Activated naive CD8-positive, alpha-beta T cell treated with anti-CD3 and anti-CD28 coated beads, Interleukin-2, amount 10 ng/mL, durations not matched to agents 7 days and 5 days (primary cell): ENCODE data around the gene GOLGA6L10. TPM values are rescaled to one million over a fixed set of nuclear protein-coding genes. Genes with fewer than 3 reads are reported as not detected.
"Not testable (repeated sequence)": the region's sequence is repeated elsewhere in the genome, so short reads cannot be mapped to it uniquely, and the experiment has no call there.

Experiments
- ATAC-seq: fragments of 150-1000 bp; cut with Tn5 transposase; one replicate; pipeline ENCODE4 v1.10.0; 2021; ENCODE audit warnings: low read depth, moderate library complexity
- POLR2A ChIA-PET: fragments of 350-600 bp; sonication (Branson Sonifier 250); formaldehyde crosslinking; loops from one replicate; lab custom pipeline; 2021; ENCODE audit warnings: antibody characterized with exemption; lab: Charles Lee
- DNase-seq: peaks from one replicate; pipeline ENCODE4 v3.0.0; 2021
- H3K27ac Mint-ChIP-seq: one replicate; pipeline ENCODE4 v1.8.0; 2022; ENCODE audit warnings: mild to moderate bottlenecking, mixed read lengths
- H3K27me3 Mint-ChIP-seq: one replicate; pipeline ENCODE4 v1.8.0; 2022; ENCODE audit warnings: mild to moderate bottlenecking, moderate library complexity, mixed read lengths
- H3K36me3 Mint-ChIP-seq: one replicate; pipeline ENCODE4 v1.8.0; 2021; ENCODE audit warnings: mild to moderate bottlenecking, mixed read lengths
- H3K4me1 Mint-ChIP-seq: one replicate; pipeline ENCODE4 v1.8.0; 2021; ENCODE audit warnings: mixed read lengths
- H3K4me3 Mint-ChIP-seq: one replicate; pipeline ENCODE4 v1.8.0; 2022; ENCODE audit warnings: mild to moderate bottlenecking, moderate library complexity, mixed read lengths
- H3K9me3 Mint-ChIP-seq: one replicate; pipeline ENCODE4 v1.8.0; 2021; ENCODE audit warnings: mixed read lengths
- total RNA-seq, 2 experiments: library from RNA; stranded (reverse); gene quantifications; one replicate each; pipeline ENCODE4 v1.2.3, GENCODE V29; 2021

Gene GOLGA6L10
- total RNA-seq, 2 experiments from 2014 or later = 4.2 TPM

DNA sequence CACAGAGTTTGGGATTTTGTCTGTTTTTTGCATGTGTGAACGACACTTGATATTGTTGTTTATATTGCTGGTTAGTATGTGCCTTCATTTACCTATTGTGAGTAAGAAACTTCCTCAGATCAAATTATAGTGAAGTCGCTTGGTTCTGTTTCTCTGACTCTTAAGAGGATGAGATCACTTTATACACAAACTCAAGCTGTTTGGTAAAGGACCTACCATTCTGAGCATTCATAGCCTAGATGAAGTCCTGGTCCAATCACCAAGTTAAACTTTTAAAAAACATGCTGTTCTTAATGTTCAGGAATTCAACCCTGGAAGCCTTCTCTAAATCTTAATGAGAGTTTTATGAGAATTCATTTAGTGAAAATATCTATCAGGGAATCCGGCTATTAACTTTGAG is 15.3 kb upstream of the GOLGA6L10 start:
- H3K36me3 Mint-ChIP-seq, DNase-seq, H3K27me3 Mint-ChIP-seq, H3K4me3 Mint-ChIP-seq, POLR2A ChIA-PET, ATAC-seq, H3K4me1 Mint-ChIP-seq, H3K27ac Mint-ChIP-seq, H3K9me3 Mint-ChIP-seq: not testable (repeated sequence)

DNA sequence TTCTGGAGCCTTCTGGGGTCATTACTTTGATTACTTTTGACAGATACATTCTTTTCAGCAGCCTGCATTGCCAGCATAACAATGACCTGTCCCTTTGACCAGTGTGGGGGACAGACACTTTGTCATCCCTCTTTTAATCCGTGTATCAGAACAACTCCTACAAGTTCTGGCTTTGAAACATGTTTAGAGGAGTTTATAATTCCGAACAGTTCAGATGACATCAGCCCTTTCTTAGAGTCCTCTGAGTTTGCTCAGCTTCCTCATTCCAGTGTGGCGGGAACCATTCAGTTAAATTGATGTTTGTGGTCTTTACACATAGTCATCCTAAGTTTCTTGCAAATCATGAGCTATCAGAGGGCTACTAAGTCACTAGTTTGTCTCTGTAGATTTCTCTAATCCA is 13.5 kb upstream of the GOLGA6L10 start:
- H3K4me3 Mint-ChIP-seq, ATAC-seq, POLR2A ChIA-PET, H3K9me3 Mint-ChIP-seq, H3K4me1 Mint-ChIP-seq, DNase-seq, H3K36me3 Mint-ChIP-seq, H3K27me3 Mint-ChIP-seq, H3K27ac Mint-ChIP-seq: not testable (repeated sequence)

GRCh38 chr15:82360618-82361017 is 11.3 kb upstream of the GOLGA6L10 start:
- H3K4me1 Mint-ChIP-seq, H3K36me3 Mint-ChIP-seq, H3K9me3 Mint-ChIP-seq, DNase-seq, ATAC-seq, POLR2A ChIA-PET, H3K4me3 Mint-ChIP-seq, H3K27ac Mint-ChIP-seq, H3K27me3 Mint-ChIP-seq: not testable (repeated sequence)

DNA sequence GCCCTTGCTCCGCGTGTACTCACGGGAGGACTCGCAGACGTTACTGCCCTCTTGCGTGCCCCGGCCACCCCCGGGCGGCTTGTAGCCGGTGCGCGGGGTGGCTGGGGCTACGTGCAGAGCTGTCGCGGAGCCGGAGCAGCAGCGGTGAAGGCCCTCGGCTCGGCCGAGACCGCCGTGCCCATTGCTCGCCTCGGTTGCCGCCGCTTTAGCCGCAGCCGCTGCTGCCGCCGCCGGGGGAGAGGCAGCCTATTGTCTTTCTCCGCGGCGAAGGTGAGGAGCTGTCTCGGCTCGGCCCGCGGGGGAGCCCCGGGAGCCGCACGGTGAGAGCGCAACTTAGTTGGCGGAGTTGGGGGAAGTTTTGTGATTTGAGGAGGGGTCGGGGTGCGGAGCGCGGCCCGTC is 5.8 kb upstream of the GOLGA6L10 start:
- H3K9me3 Mint-ChIP-seq, H3K4me1 Mint-ChIP-seq, ATAC-seq, H3K27me3 Mint-ChIP-seq, H3K4me3 Mint-ChIP-seq, POLR2A ChIA-PET, H3K36me3 Mint-ChIP-seq, H3K27ac Mint-ChIP-seq: not testable (repeated sequence)
- peak; percentile 39 for DNase-seq

DNA sequence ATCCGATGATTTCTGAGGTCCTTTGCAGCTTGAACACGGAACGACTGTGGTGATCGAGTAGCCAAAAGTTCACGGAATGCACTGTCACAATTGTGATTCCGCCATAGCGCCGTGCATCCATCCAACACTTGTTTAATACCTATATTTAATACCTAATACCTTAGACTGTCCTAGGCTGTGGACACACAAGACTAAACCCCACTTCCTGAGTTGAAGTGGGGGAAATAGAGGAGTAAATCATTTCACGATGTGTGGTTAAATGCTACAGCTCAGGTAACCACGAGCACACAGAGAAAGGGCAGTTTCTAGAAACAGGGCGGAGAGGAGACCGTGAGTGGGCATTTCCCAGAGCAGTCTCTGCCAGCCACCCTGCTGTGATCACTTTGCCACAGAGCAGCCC is 5.3 kb upstream of the GOLGA6L10 start:
- DNase-seq, POLR2A ChIA-PET, H3K27me3 Mint-ChIP-seq, H3K27ac Mint-ChIP-seq, H3K4me1 Mint-ChIP-seq, H3K4me3 Mint-ChIP-seq, ATAC-seq, H3K36me3 Mint-ChIP-seq, H3K9me3 Mint-ChIP-seq: not testable (repeated sequence)

- ATAC-seq = not testable (repeated sequence)
Observed at GRCh38 chr15:82347645-82348044, 1.6 kb downstream of the GOLGA6L10 start.

GRCh38 chr15:82345176-82345575 is 4.1 kb downstream of the GOLGA6L10 start:
- H3K27ac Mint-ChIP-seq, POLR2A ChIA-PET, H3K4me3 Mint-ChIP-seq, H3K9me3 Mint-ChIP-seq, H3K4me1 Mint-ChIP-seq, H3K27me3 Mint-ChIP-seq, ATAC-seq, H3K36me3 Mint-ChIP-seq: not testable (repeated sequence)
- DNase-seq = peak; percentile 23

More at GRCh38 chr15:82347645-82348044, 1.6 kb downstream of the GOLGA6L10 start:
- H3K9me3 Mint-ChIP-seq, H3K4me1 Mint-ChIP-seq, POLR2A ChIA-PET, H3K27me3 Mint-ChIP-seq, H3K4me3 Mint-ChIP-seq, H3K36me3 Mint-ChIP-seq, H3K27ac Mint-ChIP-seq: not testable (repeated sequence)
- peak; percentile 30 for DNase-seq

- POLR2A ChIA-PET, H3K36me3 Mint-ChIP-seq, H3K27ac Mint-ChIP-seq, H3K9me3 Mint-ChIP-seq, H3K4me1 Mint-ChIP-seq, H3K4me3 Mint-ChIP-seq, ATAC-seq, H3K27me3 Mint-ChIP-seq: not testable (repeated sequence)
- peak; percentile 22 for DNase-seq
Observed at GRCh38 chr15:82344421-82344820, 4.9 kb downstream of the GOLGA6L10 start.

DNA sequence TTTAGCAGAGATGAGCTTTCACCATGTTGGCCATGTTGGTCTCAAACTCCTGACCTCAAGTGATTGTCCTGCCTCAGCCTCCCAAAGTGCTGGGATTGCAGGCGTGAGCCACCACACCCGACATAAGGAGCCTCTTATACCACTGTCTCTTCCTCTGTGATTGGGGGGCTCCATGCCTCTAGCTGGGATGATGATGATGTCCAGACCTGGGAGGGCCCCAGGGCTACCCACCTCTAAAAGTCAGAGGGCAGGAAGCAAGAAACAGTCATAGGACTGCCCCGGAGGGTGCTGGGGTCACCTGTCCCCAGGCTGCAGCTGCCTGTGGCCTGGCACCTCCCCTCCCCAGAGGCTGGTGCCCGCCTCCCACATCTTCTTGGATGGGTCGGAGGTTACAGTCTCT is 5.4 kb downstream of the GOLGA6L10 start:
- H3K4me3 Mint-ChIP-seq, H3K27me3 Mint-ChIP-seq, POLR2A ChIA-PET, H3K27ac Mint-ChIP-seq, H3K9me3 Mint-ChIP-seq, H3K36me3 Mint-ChIP-seq, ATAC-seq, H3K4me1 Mint-ChIP-seq: not testable (repeated sequence)
- peak; percentile 24 for DNase-seq

- DNase-seq = peak; percentile 54
- H3K4me3 Mint-ChIP-seq, POLR2A ChIA-PET, H3K27ac Mint-ChIP-seq, H3K36me3 Mint-ChIP-seq, H3K27me3 Mint-ChIP-seq, H3K9me3 Mint-ChIP-seq, ATAC-seq, H3K4me1 Mint-ChIP-seq: not testable (repeated sequence)
Observed at GRCh38 chr15:82342632-82343374, 6.5 kb downstream of the GOLGA6L10 start.

GRCh38 chr15:82338573-82338972 is 10.7 kb downstream of the GOLGA6L10 start:
- POLR2A ChIA-PET, H3K4me1 Mint-ChIP-seq, H3K9me3 Mint-ChIP-seq, H3K27me3 Mint-ChIP-seq, H3K4me3 Mint-ChIP-seq, ATAC-seq, H3K27ac Mint-ChIP-seq, H3K36me3 Mint-ChIP-seq: not testable (repeated sequence)
- DNase-seq = peak; percentile 15

- H3K36me3 Mint-ChIP-seq, POLR2A ChIA-PET, H3K4me3 Mint-ChIP-seq: not testable (repeated sequence)
Observed at GRCh38 chr15:82338053-82338452, 11.2 kb downstream of the GOLGA6L10 start.

GRCh38 chr15:82337051-82337450 is 12.2 kb downstream of the GOLGA6L10 start:
- H3K36me3 Mint-ChIP-seq, H3K27ac Mint-ChIP-seq, H3K4me1 Mint-ChIP-seq, H3K9me3 Mint-ChIP-seq, H3K27me3 Mint-ChIP-seq, POLR2A ChIA-PET, ATAC-seq, DNase-seq, H3K4me3 Mint-ChIP-seq: not testable (repeated sequence)

More at GRCh38 chr15:82338053-82338452, 11.2 kb downstream of the GOLGA6L10 start:
- not testable (repeated sequence) for H3K9me3 Mint-ChIP-seq, ATAC-seq, H3K27me3 Mint-ChIP-seq, H3K27ac Mint-ChIP-seq, H3K4me1 Mint-ChIP-seq
- DNase-seq = peak; percentile 17

GRCh38 chr15:82336180-82336647 is 13.1 kb downstream of the GOLGA6L10 start:
- ATAC-seq, H3K27ac Mint-ChIP-seq, H3K4me3 Mint-ChIP-seq, H3K27me3 Mint-ChIP-seq, POLR2A ChIA-PET, H3K9me3 Mint-ChIP-seq, H3K36me3 Mint-ChIP-seq, H3K4me1 Mint-ChIP-seq, DNase-seq: not testable (repeated sequence)
